Sigmoid colon (tissue), 7 donors: ENCODE measurements around the gene CNTNAP5. TPM values are rescaled to one million over a fixed set of nuclear protein-coding genes. Genes with fewer than 3 reads are reported as not detected.

Experiments used
- DNase-seq: peaks from one replicate; pipeline ENCODE4 v3.0.0-alpha.2; 2019
- H3K27ac ChIP-seq, 4 donors: fragments of 200-600 bp; sonication (generic); one replicate each; pipeline ENCODE4 v1.5.1; 2016 to 2019; ENCODE audit warnings: mild to moderate bottlenecking in 1 of 4
- H3K27me3 ChIP-seq, 3 donors: fragments of 200-600 bp; sonication (generic); one replicate each; pipeline ENCODE4 v1.5.1; 2019; ENCODE audit warnings: mild to moderate bottlenecking in 1 of 3
- H3K36me3 ChIP-seq, 4 donors: fragments of 200-600 bp; sonication (generic); one replicate each; pipeline ENCODE4 v1.5.1; 2016 to 2019
- H3K4me1 ChIP-seq, 4 donors: fragments of 200-600 bp; sonication (generic); one replicate each; pipeline ENCODE4 v1.5.1; 2017 to 2019
- H3K4me3 ChIP-seq, 4 donors: fragments of 200-600 bp; sonication (generic); one replicate each; pipeline ENCODE4 v1.5.1; 2017 to 2019; ENCODE audit warnings: mild to moderate bottlenecking in 2 of 4, moderate library complexity in 1 of 4
- H3K9me3 ChIP-seq, 4 donors: fragments of 200-600 bp in 3 of 4; sonication (generic) in 3 of 4; one replicate each; pipeline versions ENCODE4 v1.5.1 to v1.6.1; 2013 to 2019
- CTCF ChIP-seq, 4 experiments: fragments of 450-650 bp in 3 of 4; fragments of 200-600 bp in 1 of 4; IDR thresholded peaks; one replicate each; pipeline ENCODE4 v1.5.1; 2016 to 2019; ENCODE audit warnings: antibody characterized with exemption in 4 of 4, mild to moderate bottlenecking in 3 of 4, moderate library complexity in 2 of 4
- EP300 ChIP-seq, 4 donors: sonication (generic); formaldehyde crosslinking; IDR thresholded peaks; one replicate each; pipeline ENCODE4 v1.6.1; 2017; ENCODE audit warnings: antibody characterized with exemption in 4 of 4
- POLR2A ChIP-seq, 2 donors: fragments of 450-650 bp; IDR thresholded peaks; one replicate each; pipeline ENCODE4 v1.6.1; 2016; ENCODE audit warnings: antibody characterized with exemption in 2 of 2, mild to moderate bottlenecking in 2 of 2, moderate library complexity in 2 of 2
- POLR2AphosphoS5 ChIP-seq, 4 donors: sonication (generic); formaldehyde crosslinking; IDR thresholded peaks; one replicate each; pipeline ENCODE4 v1.6.1; 2017; ENCODE audit warnings: antibody characterized with exemption in 4 of 4
- WGBS, 2 donors: extraction: QIAGEN DNeasy Blood & Tissue Kit; methylation state at CpG; one replicate each; pipeline ENCODE4 v1.1.7; 2013; 5-methylcytosine and 5-hydroxymethylcytosine counted together
- intact Hi-C: fragments of 100-400 bp; cut with DNase I; formaldehyde crosslinking; loops from one replicate; pipeline ENCODE4 v1.15.1; 2023
- polyA plus RNA-seq, 3 donors: library from polyadenylated mRNA; stranded (reverse); fragments of 200-250 nt; gene quantifications; one replicate each; pipeline ENCODE4 v1.2.3, GENCODE V29; 2013
- total RNA-seq, 4 donors: library from RNA; depleted of rRNA; stranded (reverse); fragments of >200 nt; gene quantifications; one replicate each; pipeline ENCODE4 v1.1.0, GENCODE V29; 2016
- donor health status: healthy with polysubstance abuse.
- donor health status: Bipolar disorder and iron deficiency.
- donor health status: healthy.

The CNTNAP5 gene
- total and polyA plus RNA-seq, 7 donors: 0.74 to 4.5 (median 1.5) TPM; not detected in 2

GRCh38 chr2:124211461-124211860 lies 186.4 kb downstream of the CNTNAP5 start:
- Histone ChIP-seq H3K4me3 (no peak overlapping the region), H3K27ac (no peak overlapping the region), H3K27me3 (no peaks in the 10 kb centered on the region), H3K9me3 (no peaks in the 10 kb centered on the region), H3K36me3 (no peaks in the 10 kb centered on the region), H3K4me1 (no peaks in the 10 kb centered on the region)
- TF ChIP-seq POLR2AphosphoS5 (IDR thresholded peaks at IDR 0.05) (no peak), CTCF (IDR thresholded peaks at IDR 0.05) (no peak), POLR2A (IDR thresholded peaks at IDR 0.05) (no peak), EP300 (IDR thresholded peaks at IDR 0.05) (no peak)
- DNase-seq: no peak
- intact Hi-C loops: no loop called here
- 44 to 70% methylated on average over 2 of the region's 2 CpGs for WGBS, 2 donors

DNA sequence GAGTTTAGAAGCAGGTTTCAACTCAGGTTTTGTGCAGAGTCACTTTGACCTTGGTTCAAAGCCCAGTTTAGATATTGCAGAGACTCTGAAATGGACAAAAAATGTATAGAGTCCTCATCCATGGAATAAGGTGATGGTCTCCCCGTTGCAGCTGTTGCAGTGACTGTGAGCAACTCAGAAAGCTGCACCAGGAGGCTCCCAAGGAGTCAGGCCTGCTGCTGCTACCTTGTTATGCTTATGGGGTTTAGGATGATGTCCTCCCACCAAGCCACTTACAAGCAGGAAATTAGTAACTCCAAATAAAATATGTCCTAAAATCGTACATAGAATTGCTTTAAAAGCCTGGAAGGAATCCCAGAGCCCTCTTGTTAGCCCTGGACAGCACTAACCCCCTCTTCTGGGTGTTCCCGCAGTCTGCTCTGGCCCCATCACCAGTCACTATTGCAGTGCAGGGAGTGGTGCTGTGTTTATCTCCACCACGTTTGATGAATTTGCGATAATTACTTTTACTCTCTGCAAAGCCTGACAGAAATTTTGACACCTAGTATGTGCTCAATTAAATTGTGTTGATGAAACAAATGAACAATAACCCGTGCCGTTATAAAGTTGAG lies 189.0 kb downstream of the CNTNAP5 start:
- 67 to 72% methylated on average over 7 of the region's 7 CpGs for WGBS, 2 donors

GRCh38 chr2:124246170-124246569 lies 221.1 kb downstream of the CNTNAP5 start:
- no peaks in the 10 kb centered on the region for H3K36me3 ChIP-seq
- TF ChIP-seq CTCF (IDR thresholded peaks at IDR 0.05) (no peak), POLR2AphosphoS5 (IDR thresholded peaks at IDR 0.05) (no peak), EP300 (IDR thresholded peaks at IDR 0.05) (no peak), POLR2A (IDR thresholded peaks at IDR 0.05) (no peak)
- H3K9me3 ChIP-seq: peaks cover 0 to 5% (median 0%) of the 10 kb centered on the region in 4 donors
- 71 to 86% methylated on average over 4 of the region's 4 CpGs for WGBS, 2 donors
- no peaks in the 10 kb centered on the region for H3K4me1 ChIP-seq
- no peak overlapping the region for H3K27ac ChIP-seq
- no peak for DNase-seq
- intact Hi-C loops: no loop called here
- H3K4me3 ChIP-seq: no peak overlapping the region
- no peaks in the 10 kb centered on the region for H3K27me3 ChIP-seq

More for the DNA sequence above, 189.0 kb downstream of the CNTNAP5 start:
- no peaks in the 10 kb centered on the region for H3K9me3 ChIP-seq
- intact Hi-C loops: no loop called here
- no peak overlapping the region for H3K4me3 ChIP-seq
- no peaks in the 10 kb centered on the region for H3K4me1 ChIP-seq
- H3K27me3 ChIP-seq: no peaks in the 10 kb centered on the region
- no peak for DNase-seq
- H3K36me3 ChIP-seq: no peaks in the 10 kb centered on the region
- TF ChIP-seq POLR2AphosphoS5 (IDR thresholded peaks at IDR 0.05) (no peak), EP300 (IDR thresholded peaks at IDR 0.05) (no peak), CTCF (IDR thresholded peaks at IDR 0.05) (no peak), POLR2A (IDR thresholded peaks at IDR 0.05) (no peak)
- no peak overlapping the region for H3K27ac ChIP-seq

GRCh38 chr2:124248386-124248785 lies 223.3 kb downstream of the CNTNAP5 start:
- Histone ChIP-seq H3K36me3 (no peaks in the 10 kb centered on the region), H3K4me1 (no peaks in the 10 kb centered on the region), H3K4me3 (no peak overlapping the region), H3K9me3 (peaks cover 0 to 5% (median 0%) of the 10 kb centered on the region in 4 donors), H3K27me3 (no peaks in the 10 kb centered on the region), H3K27ac (no peak overlapping the region)
- DNase-seq: no peak
- TF ChIP-seq POLR2A (IDR thresholded peaks at IDR 0.05): no peak
- no peak for TF ChIP-seq CTCF (IDR thresholded peaks at IDR 0.05)
- TF ChIP-seq POLR2AphosphoS5 (IDR thresholded peaks at IDR 0.05): no peak
- no peak for TF ChIP-seq EP300 (IDR thresholded peaks at IDR 0.05)
- intact Hi-C loops: no loop called here

DNA sequence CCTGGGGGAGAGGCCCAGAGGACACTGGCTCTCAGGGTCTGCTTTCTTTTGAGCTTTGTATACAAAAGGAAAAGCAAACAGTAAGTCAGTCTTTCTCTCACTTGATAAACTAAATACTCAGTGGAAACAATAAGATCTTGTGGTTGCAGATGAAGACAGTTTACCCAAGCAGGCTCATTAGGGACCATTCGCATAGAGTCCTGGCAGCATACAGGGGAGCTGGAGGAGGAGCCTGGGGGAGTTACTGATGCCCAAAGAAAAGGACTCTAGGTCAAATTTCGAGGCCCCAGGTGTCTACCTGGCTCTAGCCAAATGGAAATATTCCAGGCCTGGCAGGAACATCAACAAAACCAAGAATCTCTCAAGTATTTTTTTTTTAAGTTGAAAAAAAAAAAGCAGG lies 225.3 kb downstream of the CNTNAP5 start:
- H3K9me3 ChIP-seq: peaks cover 0 to 5% (median 0%) of the 10 kb centered on the region in 4 donors
- TF ChIP-seq POLR2AphosphoS5 (IDR thresholded peaks at IDR 0.05): no peak
- TF ChIP-seq POLR2A (IDR thresholded peaks at IDR 0.05): no peak
- no peak for TF ChIP-seq CTCF (IDR thresholded peaks at IDR 0.05)
- no peak for TF ChIP-seq EP300 (IDR thresholded peaks at IDR 0.05)
- H3K4me1 ChIP-seq: no peaks in the 10 kb centered on the region
- intact Hi-C loops: no loop called here
- H3K4me3 ChIP-seq: no peak overlapping the region
- DNase-seq: no peak
- H3K27ac ChIP-seq: no peak overlapping the region
- 37 to 66% methylated on average over 2 of the region's 2 CpGs for WGBS, 2 donors
- H3K27me3 ChIP-seq: no peaks in the 10 kb centered on the region
- no peaks in the 10 kb centered on the region for H3K36me3 ChIP-seq
